Upper lobe of right lung (tissue), 1 donor: ENCODE results near the gene ABCG8. TPM values are rescaled to one million over a fixed set of nuclear protein-coding genes. Genes with fewer than 3 reads are reported as not detected.

Source experiments
- ATAC-seq: fragments of 200-7000 bp; cut with Tn5 transposase; one replicate; pipeline ENCODE4 v1.9.1; 2020; ENCODE audit warnings: mild to moderate bottlenecking, moderate library complexity
- DNase-seq: peaks from one replicate; pipeline ENCODE4 v3.0.0-alpha.2; 2020
- H3K27ac ChIP-seq: fragments of 200-600 bp; one replicate; pipeline ENCODE4 v1.8.0; 2022
- H3K27me3 ChIP-seq: fragments of 200-600 bp; one replicate; pipeline ENCODE4 v1.8.0; 2022; ENCODE audit warnings: mild to moderate bottlenecking
- H3K36me3 ChIP-seq: fragments of 200-600 bp; one replicate; pipeline ENCODE4 v1.8.0; 2022
- H3K4me1 ChIP-seq: fragments of 200-600 bp; one replicate; pipeline ENCODE4 v1.8.0; 2022
- H3K4me3 ChIP-seq: fragments of 200-600 bp; one replicate; pipeline ENCODE4 v1.8.0; 2022; ENCODE audit warnings: mild to moderate bottlenecking
- H3K9me3 ChIP-seq: fragments of 200-600 bp; one replicate; pipeline ENCODE4 v1.8.0; 2022
- intact Hi-C: fragments of 100-400 bp; cut with DNase I; formaldehyde crosslinking; loops from one replicate; pipeline ENCODE4 v1.11.0; 2022
- long read RNA-seq: library from polyadenylated mRNA; unstranded; transcript quantifications from one replicate; pipeline ENCODE4 v2.0.0, GENCODE V29; 2021
- total RNA-seq: library from RNA; stranded (reverse); fragmentation: NEBNext Ultra II Directional; extraction: Animal tissue kit (Norgen Biotek cat#: 25700); gene quantifications from one replicate; pipeline ENCODE4 v1.2.1, GENCODE V29; 2021
- TF ChIP-seq, protein P1 (sequence below): fragments of 200-600 bp; IDR thresholded peaks from one replicate; pipeline ENCODE4 v1.8.0; 2022; ENCODE audit warnings: antibody characterized with exemption
- donor health status: DM: no; HTN: yes; CAD: no; lungs with severe emphysema.

The ABCG8 gene
- not detected for total RNA-seq
- long read RNA-seq, result 0 reads

DNA sequence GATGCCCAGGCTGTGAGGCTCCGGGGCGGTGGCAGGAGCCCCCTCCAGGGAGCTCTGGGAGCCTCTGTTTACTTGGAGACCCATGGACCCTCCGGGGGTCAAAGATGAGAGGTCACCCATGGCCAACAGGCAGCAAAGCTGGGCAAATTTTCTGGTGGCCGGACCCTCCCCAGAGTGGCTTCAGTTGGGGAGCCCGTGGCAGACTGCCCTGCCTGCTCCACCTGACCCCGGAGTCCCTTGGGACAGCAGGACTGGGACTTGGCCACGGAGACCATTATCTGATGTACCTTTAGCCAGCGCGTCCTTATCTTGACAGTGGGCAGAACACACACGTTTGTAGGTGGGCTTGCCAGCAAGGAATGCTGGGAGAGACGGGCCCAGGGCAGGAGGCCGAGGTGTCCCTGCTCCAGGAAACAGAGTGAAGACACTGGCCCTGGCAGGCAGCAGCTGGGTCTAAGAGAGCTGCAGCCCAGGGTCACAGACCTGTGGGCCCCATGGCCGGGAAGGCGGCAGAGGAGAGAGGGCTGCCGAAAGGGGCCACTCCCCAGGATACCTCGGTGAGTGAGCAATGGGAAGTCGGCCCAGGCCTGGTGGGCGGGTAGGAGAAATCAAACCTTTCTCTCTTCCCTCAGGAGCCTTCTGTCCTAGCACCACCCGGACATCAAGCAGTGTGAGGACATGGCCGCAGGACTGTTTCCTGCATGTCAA, at the start of gene ABCG8, which contains the start of gene ABCG5:
Gene ABCG8 (plus strand): TSS at position 412 of the 708 bp plus-strand sequence. CDS start 83 bp downstream, at position 495.
Gene ABCG5 (minus strand): TSS at position 280 of the 708 bp plus-strand sequence. CDS start 160 bp downstream, at position 120.
- Histone ChIP-seq H3K36me3 (no peaks in the 10 kb centered on the region), H3K4me1 (no peaks in the 10 kb centered on the region), H3K27me3 (no peaks in the 10 kb centered on the region), H3K4me3 (no peak within 1 kb of the TSS), H3K27ac (no peak within 1 kb of the TSS), H3K9me3 (no peaks in the 10 kb centered on the region)
- DNase-seq (no peak), ATAC-seq (peak; percentile 22)
- intact Hi-C loops, result no loop called here
- TF ChIP-seq, protein P1, sequence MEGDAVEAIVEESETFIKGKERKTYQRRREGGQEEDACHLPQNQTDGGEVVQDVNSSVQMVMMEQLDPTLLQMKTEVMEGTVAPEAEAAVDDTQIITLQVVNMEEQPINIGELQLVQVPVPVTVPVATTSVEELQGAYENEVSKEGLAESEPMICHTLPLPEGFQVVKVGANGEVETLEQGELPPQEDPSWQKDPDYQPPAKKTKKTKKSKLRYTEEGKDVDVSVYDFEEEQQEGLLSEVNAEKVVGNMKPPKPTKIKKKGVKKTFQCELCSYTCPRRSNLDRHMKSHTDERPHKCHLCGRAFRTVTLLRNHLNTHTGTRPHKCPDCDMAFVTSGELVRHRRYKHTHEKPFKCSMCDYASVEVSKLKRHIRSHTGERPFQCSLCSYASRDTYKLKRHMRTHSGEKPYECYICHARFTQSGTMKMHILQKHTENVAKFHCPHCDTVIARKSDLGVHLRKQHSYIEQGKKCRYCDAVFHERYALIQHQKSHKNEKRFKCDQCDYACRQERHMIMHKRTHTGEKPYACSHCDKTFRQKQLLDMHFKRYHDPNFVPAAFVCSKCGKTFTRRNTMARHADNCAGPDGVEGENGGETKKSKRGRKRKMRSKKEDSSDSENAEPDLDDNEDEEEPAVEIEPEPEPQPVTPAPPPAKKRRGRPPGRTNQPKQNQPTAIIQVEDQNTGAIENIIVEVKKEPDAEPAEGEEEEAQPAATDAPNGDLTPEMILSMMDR, result no peak

- intact Hi-C loops, result no loop called here
- TF ChIP-seq, protein P1, result no peak
- H3K27me3 ChIP-seq, result no peaks in the 10 kb centered on the region
- H3K9me3 ChIP-seq, result no peaks in the 10 kb centered on the region
- no peaks in the 10 kb centered on the region for H3K4me1 ChIP-seq
- ATAC-seq (no peak), DNase-seq (no peak)
- peaks cover 23% of the 10 kb centered on the region for H3K36me3 ChIP-seq
- H3K4me3 ChIP-seq, result no peak overlapping the region
- no peak overlapping the region for H3K27ac ChIP-seq
These were observed 48.6 kb upstream of the ABCG8 start for GRCh38 chr2:43790147-43790546.

DNA sequence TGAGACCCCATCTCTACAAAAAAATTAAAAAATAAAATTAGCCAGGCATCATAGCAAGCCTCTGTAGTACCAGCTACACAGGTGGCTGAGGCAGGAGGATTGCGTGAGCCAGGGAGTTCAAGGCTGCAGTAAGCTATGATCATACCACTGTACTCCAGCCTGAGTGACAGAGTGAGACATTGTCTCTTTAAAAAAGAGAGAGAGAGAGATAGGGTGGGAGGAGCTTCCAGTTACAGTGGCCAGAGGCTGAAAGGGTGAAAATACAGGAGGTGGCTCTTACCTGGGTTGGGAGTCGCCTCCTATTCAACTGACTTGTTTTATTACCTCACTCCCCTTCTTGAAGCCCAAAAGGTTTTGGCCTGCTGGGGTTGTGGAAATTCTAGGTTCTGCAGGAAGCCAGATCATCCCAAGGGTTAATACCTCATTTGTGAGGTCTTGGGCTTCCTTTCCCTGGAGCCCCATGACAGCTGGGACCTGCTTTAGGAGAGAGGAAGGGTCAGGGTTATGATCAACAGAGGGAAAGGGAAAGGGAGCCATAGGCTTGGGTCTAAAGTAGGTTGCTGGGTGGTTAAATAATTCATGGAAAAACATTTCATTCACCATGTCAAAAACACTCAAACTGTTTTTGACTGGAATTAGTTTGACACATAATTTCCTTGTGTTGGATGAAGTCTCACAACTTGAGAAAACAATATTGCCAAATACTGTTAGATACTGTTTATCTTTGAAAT, 47.6 kb upstream of the ABCG8 start:
- Histone ChIP-seq H3K9me3 (no peaks in the 10 kb centered on the region), H3K27ac (peak overlapping the region; percentile 53), H3K4me3 (no peak overlapping the region), H3K27me3 (no peaks in the 10 kb centered on the region), H3K4me1 (no peaks in the 10 kb centered on the region), H3K36me3 (peaks cover 29% of the 10 kb centered on the region)
- ATAC-seq (no peak), DNase-seq (no peak)
- intact Hi-C loops, result no loop called here
- TF ChIP-seq, protein P1, result no peak

- Histone ChIP-seq H3K27ac (no peak overlapping the region), H3K27me3 (no peaks in the 10 kb centered on the region), H3K4me1 (no peaks in the 10 kb centered on the region), H3K36me3 (peaks cover 33% of the 10 kb centered on the region), H3K4me3 (no peak overlapping the region), H3K9me3 (no peaks in the 10 kb centered on the region)
- DNase-seq, result no peak
- TF ChIP-seq, protein P1, result no peak
- intact Hi-C loops, result no loop called here
- ATAC-seq, result no peak
These were observed 46.1 kb upstream of the ABCG8 start for GRCh38 chr2:43792653-43793052.

DNA sequence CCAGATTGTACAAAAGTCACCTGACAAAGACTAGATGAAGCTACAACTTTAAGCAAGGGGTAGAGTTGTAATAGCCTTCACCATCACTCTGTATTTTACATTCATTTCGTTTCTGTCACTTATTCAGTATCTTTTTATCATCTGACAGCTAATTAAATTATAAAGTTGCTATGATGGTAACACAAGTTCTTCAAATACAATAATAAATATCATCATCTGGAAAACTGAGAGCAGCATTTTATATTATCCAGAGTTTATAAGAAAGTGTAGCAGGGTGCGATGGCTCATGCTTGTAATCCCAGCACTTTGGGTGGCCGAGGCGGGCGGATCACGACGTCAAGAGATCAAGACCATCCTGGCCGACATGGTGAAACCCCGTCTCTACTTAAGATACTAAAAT, 43.8 kb upstream of the ABCG8 start:
- Histone ChIP-seq H3K9me3 (no peaks in the 10 kb centered on the region), H3K27me3 (no peaks in the 10 kb centered on the region), H3K4me1 (no peaks in the 10 kb centered on the region), H3K27ac (no peak overlapping the region), H3K36me3 (peaks cover 25% of the 10 kb centered on the region), H3K4me3 (no peak overlapping the region)
- DNase-seq, result no peak
- TF ChIP-seq, protein P1, result no peak
- intact Hi-C loops, result no loop called here
- ATAC-seq, result no peak
